ENCODE results near the gene FEZF2.

- no peak for TF ChIP-seq GATA3 (IDR thresholded peaks at IDR 0.05; ENCODE audit: low read depth, low read length)
- TF ChIP-seq GATA2 (IDR thresholded peaks at IDR 0.05; ENCODE audit: low read depth, low read length): no peak
Observed at GRCh38 chr3:62416144-62416543, 42.8 kb upstream of the FEZF2 start.

All from SH-SY5Y (cell line).